GM19328 (cell line): ENCODE results near the gene ST8SIA6.
"Not testable (repeated sequence)": the region's sequence is repeated elsewhere in the genome, so short reads cannot be mapped to it uniquely, and the experiment has no call there.

Experiments used
- ATAC-seq: cut with Tn5 transposase; IDR thresholded peaks from one replicate; pipeline ENCODE4 v1.9.1; 2021; ENCODE audit warnings: mild to moderate bottlenecking, moderate library complexity; ENCODE audit not compliant: unreplicated experiment

ST8SIA6 gene

DNA sequence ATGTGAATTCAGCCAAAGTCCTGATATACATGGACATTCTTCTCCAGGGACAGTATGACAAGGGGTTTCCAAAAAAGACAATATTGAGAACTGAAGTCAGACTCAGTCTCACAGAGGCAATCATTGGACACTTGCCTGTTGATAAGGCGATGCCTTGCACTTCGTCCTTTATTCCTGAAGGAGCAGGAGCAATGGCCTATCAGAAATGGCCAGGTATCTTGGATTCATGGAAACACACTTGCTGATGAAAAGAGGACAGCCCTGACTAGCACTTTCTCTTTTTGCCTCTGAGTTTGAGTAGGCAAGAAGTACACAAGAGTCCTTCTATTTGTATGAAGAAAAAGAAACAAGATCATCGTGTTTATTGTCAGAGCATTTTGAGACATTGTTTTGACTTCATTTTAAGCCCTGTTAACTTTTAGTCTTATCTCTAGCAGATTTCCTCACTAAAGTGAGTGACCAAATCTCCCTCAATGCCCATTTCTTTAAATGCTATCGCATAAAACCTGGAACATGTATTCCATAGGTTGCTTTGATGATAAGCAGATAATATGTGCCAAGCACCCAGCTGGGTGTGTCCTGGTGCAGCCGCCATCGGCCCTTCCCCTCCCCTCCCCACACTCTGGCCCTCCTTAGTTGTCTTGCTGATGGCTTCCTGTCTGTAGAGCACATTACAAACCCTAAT lies 26.6 kb downstream of the ST8SIA6 start:
- ATAC-seq = no peak

DNA sequence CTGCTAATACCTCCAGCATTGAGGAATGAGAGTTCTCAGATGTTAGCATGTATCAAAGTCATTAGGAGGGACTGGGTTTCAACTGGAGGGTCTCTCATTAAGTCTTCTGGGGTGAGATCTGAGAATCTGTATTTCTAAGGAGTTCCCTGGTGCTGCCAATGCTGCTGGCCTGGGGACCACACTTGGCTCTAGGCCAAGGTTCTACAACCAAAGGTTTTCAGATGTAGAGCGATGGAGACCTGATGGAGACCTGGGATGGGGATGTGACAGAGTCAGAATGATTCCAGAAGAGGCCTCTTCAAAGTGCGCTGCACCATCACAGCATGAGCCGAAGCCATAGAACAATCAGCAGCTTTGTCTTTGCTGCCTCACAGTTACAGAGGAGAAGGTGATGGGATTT lies 27.2 kb downstream of the ST8SIA6 start:
- ATAC-seq = no peak

DNA sequence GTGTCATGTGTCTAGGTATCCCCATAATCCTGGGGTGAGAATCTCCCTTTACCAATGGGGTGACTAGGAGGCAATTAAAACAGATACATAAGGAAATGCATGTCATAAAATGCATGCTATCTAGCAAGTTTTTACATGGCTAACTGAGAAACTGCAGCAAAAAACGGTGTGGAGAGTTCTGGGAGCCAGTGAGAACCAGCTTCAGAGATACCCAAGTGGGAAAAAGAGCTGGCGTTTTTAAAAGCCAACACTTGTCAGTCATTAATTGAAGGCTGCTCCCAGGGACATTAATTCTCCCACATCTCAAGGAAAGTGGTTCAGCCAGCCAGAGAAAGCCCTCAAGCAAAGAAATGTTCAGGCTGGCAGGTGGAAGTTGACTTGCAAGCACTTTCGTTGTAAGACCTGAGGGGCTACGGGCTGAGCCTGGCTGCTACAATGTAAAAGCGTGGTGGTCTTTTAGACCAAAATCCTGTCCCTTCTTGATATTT lies 28.1 kb downstream of the ST8SIA6 start:
- no peak for ATAC-seq

DNA sequence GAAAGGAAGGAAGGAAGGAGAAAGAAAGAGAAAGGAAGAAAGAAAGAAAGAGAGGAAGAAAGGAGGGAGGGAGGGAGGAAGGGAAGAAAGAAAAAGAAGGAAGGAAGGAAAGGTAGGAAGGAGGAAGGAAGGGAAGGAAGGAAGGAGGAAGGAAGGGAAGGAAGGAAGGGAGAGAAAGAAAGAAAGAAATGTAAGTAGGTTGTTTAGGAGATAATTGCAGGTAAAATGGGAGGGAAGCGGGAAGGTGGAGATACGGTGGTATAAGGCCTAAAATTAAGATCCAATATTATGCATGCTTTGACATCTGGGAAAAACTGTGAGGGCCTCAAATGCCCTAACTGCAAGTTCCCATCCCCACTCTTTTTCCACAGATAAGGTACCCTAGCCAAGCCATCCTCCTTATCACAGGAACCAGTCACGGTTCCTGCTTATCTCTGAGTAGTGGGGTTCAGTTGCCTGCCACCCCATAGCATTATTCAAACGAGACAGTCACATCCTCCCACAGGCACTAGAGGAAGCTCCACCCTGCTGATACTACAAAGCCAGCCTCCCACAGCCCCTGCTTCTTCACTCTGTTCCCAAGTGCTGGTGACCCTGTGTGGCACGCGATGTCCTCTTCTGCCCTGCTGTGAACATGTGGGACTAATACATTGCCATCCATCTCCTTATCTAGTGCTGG lies 28.7 kb downstream of the ST8SIA6 start:
- ATAC-seq = no peak

GRCh38 chr10:17423632-17424186 lies 30.7 kb downstream of the ST8SIA6 start:
- ATAC-seq = no peak

GRCh38 chr10:17422931-17423330 lies 31.5 kb downstream of the ST8SIA6 start:
- no peak for ATAC-seq

GRCh38 chr10:17418249-17418648 lies 36.1 kb downstream of the ST8SIA6 start:
- no peak for ATAC-seq

DNA sequence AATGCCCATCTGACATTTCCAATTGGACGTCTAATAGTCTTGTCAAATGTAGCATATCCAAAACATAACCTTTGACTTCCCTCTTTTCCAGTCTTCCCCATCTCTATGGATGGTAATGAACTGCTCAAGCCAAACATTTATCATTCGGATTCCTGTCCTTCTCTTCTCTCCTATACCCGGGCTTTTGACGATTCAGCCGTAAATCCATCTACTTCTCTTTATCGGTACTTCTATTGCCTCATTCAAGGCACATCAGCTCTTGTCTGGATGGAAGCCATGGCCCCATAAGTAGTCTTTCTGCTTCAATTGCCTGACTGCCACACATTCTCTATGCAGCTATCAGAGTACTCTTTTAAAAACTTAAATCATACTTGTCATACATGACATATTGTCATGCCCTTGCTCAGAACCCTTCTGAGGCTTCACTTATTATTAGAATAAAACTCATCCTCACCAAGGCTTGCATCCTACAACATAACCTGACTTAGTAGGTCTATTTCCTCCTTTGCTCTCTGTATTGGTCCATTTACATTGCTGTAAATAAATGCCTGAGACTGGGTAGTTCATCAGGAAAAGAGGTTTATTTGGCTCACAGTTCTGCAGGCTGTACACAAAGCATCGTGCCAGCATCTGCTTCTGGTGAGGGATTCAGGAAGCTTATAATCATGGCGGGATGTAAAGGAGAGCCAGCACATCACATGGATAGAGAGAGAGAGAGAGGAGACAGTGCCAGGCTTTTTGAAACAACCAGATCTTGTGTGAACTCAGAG lies 37.8 kb downstream of the ST8SIA6 start:
- ATAC-seq = no peak

DNA sequence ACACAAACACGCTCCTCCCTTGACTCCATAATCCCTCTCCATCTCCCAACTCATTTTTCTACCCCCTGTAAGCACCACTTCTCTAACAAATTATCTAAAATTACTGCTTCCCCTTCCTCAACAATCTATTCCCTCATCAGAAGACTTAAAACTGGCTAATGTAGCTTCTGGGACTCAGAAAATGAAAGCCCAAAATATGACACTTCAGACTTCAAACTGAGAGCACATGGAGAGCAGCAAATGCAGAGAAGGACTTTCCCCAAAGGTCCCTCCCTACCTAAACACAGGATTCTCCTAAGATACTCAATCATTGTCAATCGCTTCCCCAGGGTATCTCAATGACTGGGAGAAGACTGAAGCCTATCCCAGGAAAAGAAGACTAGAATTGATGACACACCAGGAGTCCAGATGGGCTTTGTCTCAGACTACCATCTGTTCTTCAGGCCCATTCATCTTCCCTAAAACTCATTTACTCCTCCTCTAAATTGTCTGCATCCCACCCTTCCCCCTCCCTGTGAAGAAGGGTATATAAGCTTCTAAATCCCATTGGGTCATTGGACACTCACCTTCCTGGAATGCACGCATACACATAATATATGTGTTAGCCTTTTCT lies 39.2 kb downstream of the ST8SIA6 start:
- no peak for ATAC-seq

DNA sequence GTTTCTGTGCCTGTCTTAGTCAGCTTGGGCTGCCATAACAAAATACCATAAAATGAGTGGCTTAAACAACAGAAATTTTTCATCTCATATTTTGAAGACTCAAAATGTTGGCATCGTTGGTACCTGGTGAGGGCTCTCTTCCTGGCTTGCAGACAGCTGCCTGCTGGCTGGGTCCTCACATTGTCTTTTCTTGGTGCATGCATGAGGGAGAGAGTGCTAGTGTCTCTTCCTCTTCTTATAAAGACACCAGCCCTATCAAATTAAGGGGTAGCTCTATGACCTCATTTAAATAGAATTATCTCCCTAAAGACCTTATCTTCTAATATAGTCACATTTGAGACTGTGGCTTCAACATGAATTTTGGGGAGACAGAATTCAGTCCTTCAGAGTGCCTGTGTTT lies 39.9 kb downstream of the ST8SIA6 start:
- ATAC-seq = no peak

DNA sequence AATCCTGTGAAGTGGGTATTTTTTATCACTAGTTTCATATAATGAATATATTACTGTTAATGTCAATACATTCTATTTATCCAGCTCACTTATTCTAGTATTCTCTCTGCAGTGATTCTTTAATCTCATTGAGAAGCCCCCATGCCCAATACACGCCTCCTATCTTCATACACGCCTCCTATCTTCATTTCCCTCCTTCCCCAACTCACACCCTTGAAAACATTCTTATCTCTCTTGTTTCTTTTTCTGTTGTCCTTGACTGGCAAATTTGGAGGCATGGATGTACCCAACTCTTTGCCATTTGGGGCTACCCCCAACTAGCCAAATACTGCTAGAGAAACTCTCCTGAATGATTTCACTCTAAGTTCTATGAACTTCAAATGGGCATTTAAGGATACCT lies 40.5 kb downstream of the ST8SIA6 start:
- no peak for ATAC-seq

DNA sequence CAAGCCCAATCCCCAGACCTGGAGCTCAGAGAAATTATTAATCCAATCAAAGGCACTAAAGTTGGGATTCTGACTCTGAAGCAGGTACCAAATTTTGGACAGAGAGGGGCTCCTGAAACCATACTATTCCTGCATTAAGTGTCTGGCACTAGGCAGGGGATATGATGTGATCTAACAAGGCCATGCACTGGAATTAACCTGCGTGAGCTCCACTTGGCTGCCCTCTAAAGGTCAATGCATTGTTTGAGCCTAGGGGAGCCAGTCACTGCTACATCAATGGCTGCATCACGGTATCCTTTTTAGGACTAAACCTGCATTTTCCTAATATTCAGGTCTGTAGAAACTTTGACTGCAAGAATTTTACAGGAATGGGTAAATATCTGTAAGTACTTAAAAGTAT lies 42.1 kb downstream of the ST8SIA6 start:
- no peak for ATAC-seq

DNA sequence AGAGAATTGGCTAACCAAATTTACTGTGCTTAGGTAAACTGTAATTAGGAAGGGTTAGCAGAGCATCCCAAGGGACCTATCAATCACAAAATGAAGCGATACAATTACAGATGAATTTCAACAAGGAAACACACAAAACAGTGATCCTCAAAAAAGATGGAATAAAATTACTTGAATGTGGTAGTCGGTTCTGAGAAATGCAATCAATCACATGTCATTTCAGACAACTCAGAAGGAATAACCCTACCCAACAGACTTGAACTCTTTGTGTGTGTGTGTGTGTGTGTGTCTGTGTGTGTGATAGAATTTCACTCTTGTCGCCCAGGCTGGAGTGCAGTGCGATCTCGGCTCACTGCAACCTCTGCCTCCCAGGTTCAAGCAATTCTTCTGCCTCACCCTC lies 43.5 kb downstream of the ST8SIA6 start:
- no peak for ATAC-seq

GRCh38 chr10:17409170-17409733 lies 45.1 kb downstream of the ST8SIA6 start:
- ATAC-seq = no peak

DNA sequence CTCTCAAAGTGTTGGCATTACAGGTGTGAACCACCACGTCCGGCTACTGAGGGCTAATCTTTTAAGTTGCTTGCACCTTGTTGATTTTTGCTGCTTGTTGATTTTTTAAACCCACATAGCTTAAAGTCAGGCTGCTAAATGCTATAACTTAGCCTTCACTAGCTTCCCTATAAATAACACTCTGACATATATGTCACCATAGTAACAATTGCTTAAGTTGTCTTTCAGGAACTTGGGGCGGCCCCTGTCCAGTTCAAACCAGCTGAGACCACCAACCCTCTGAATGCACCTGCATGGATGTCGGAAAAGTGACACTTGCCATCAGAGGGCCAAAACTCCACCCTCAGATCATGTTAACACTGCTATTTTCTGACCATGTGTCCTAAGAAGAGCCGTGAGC lies 47.3 kb downstream of the ST8SIA6 start:
- ATAC-seq = no peak

GRCh38 chr10:17406036-17406834 lies 48.2 kb downstream of the ST8SIA6 start:
- ATAC-seq = no peak

GRCh38 chr10:17403161-17403560 lies 51.2 kb downstream of the ST8SIA6 start:
- ATAC-seq = no peak

GRCh38 chr10:17402040-17402439 lies 52.4 kb downstream of the ST8SIA6 start:
- not testable (repeated sequence) for ATAC-seq

DNA sequence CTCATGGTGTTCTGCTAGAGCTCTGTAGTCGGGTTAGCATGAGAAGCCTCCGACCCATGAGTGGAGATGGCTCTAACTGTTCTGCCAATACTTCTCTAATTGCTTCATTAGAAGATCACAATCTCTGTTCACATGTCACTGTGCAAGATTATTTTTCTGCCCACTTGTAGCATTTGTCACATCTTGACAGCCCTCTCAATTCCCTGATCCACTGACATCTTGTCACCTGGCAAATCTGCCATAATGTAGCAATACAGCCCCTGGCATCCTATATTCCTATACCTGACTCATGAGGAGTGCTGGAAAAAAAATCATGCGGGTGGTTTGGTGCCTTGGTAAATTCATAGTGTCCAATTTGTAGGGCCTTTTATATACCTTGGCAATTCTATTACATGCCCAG lies 58.4 kb downstream of the ST8SIA6 start:
- no peak for ATAC-seq

DNA sequence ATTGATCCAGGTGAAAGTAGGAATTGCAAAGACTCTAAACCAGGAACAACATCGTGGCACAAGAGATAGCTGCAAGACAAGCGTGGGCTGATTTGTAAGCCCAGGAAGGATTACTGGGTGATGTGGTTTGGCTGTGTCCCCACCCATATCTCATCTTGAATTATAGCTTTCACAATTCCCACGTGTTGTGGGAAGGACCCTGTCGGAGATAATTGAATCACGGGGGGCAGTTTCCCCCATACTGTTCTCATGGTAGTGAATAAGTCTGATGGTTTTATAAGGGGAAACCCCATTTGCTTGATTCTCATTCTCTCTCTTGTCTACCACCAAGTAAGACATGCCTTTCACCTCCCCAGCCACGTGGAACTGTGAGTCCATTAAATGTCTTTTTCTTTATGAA lies 59.5 kb downstream of the ST8SIA6 start:
- ATAC-seq = no peak
